GM19468 (cell line): ENCODE results near the gene KCNQ2.

ENCODE experiments used
- ATAC-seq: cut with Tn5 transposase; IDR thresholded peaks from one replicate; pipeline ENCODE4 v1.9.1; 2021; ENCODE audit warnings: mild to moderate bottlenecking, moderate library complexity, moderate number of reproducible peaks; ENCODE audit not compliant: unreplicated experiment; ENCODE audit errors: extremely low read depth

Gene KCNQ2

DNA sequence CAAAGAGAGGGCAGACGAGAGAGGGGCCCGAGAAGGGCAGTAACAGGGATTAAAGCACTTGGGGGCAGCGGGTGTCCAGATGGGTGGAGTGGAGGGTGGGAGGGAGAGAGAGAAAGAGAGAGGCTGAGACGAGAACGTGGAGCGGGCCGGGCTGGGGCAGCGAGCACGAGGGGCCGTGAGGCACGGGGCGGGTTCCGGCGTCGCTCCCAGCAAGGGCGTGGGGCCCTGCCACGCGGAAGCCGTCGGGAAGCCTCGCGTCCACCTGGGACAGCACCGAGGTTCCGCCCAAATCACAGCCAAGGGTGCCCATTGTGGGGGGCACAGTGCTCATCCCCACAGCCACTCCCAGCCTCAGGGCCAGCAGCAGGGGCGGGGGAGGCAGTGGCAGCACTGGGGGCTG lies 49.8 kb downstream of the KCNQ2 start:
- no peak for ATAC-seq

DNA sequence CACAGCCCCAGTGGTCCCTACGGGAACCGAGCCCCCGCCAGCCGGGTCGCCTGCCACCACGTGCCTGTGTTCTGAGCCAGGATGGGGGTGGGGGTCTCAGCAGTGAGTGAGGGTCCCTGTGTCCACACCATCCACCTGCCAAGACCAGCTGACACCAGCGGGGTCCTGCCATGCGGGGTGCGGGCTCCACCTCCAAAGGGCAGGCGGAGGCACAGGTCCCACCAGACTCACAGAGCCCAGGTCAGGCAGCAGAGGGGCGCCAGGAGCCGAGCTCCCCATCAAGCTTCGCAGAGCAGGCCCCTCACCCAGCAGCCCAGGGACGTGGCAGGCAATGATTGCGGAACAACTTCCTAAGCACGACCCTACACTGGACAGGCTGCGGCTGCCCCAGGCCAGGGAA lies 50.5 kb downstream of the KCNQ2 start:
- ATAC-seq = no peak

DNA sequence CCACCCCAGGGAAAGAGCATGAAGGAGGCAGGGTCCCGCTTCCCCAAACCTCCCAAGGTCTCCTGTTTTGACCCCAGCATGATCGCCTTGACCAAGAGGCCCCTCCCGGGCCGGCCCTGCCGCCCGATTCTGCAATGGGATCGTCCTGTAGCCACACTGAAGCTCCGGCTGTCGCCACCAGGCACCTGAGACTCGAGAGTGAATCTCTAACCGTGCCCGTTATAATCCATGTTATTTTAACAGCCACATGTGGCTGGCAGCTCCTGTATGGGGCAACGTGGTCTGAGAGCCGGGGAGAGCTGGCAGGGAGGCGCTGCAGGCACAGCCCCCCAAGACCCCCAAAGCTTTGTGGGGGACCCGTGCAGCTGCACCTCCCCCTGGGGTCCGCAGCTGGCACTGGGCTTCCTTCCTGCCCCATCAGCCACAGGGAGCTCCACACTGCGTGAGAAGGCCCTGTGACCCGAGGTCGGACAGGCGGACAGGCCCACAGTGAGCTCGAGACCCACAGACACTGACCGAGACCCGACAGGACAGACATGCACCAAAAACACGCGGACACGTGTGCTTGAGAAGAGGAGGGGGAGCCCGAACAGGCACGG lies 51.3 kb downstream of the KCNQ2 start:
- no peak for ATAC-seq

DNA sequence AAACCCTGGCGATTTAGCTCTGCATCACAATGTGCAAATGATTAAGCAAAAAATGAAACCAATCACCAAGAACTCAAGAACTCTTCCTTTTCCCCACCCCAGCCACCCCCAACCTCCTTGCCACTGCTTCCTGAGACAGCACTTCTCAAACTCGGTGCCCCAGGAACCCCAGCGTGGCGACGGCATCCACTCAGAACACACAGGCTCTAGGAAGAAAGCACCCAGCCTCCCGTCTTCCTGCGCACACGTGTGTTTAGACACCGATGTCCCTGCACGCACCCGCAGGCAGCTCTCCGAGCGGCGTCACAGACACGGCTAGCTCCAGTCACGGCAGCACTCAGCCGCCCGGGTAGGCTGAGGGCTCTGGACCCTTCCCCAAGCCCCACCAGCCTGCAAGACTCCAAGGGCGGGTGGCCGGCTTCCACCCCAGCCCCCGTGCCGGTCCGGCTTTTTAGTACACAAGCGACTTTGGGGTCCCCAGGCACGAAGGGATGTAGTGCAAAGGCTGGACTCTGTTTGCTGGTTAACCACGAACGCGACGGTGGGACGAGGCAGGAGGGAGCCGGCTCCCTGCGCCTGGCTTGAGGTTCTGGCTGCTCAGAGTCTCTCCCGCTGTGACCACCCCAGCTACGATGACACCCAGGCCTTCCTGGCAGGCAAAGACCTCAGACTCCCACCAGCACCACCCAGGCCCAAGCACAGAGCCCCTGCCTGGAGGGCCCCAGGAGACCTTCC lies 51.9 kb downstream of the KCNQ2 start:
- no peak for ATAC-seq

DNA sequence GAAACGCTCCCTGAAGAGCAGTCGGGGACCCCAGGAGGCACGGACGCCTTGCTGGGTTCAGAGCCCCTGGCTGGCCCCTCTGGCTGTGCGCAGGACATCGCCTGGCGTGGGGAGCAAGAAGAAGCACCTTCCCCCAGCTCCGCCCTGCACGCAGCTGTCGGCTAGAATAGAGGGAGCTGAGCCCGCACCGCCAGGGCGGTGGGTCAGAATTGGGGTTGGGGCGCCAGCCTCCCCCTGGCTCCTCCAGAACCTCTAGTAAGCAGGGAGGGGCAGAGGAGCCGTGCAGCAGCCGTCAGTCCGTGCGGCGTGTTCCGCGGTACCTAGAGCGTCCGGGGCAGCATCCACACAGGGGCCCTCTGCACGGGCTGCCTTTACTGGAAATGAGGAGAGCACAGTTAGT lies 53.2 kb downstream of the KCNQ2 start:
- ATAC-seq = no peak

DNA sequence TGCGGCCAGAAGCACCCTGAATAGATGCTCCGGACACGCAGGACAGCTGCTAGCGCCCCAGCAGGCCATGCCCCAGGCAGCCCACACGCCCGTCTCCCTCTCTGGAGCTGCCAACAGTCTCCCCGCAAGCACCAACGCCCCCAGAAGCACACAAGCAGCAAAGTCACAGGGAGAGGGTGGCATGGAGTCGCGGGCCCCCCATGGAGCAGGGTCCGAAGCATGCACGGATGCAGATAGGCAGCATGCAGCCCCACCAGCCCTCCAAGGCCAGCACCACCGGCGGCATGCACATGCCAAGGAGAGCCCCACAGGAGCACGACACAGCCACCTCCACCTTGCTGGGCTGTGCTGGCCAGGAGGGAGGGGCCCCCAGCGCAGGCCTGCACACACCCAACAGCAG lies 53.8 kb downstream of the KCNQ2 start:
- ATAC-seq = no peak

DNA sequence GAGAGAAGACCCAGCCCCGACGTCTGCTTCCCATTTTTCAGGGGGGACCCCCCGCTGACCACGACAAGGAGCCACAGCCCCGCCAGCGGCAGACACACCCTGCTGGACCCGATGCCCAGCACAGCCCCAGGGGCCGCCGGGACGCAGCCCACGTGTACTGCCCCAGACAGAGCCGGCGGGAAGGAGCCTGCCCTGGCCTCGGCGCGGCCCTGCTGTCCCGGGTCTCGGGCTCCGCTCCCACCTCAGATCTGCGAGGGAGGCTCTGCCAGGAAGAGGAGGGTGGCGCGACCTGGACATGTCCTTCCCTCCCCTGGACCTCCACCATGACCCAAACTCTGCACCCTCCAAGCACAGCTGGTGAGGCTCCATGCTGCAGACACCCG lies 54.7 kb downstream of the KCNQ2 start:
- ATAC-seq = no peak

DNA sequence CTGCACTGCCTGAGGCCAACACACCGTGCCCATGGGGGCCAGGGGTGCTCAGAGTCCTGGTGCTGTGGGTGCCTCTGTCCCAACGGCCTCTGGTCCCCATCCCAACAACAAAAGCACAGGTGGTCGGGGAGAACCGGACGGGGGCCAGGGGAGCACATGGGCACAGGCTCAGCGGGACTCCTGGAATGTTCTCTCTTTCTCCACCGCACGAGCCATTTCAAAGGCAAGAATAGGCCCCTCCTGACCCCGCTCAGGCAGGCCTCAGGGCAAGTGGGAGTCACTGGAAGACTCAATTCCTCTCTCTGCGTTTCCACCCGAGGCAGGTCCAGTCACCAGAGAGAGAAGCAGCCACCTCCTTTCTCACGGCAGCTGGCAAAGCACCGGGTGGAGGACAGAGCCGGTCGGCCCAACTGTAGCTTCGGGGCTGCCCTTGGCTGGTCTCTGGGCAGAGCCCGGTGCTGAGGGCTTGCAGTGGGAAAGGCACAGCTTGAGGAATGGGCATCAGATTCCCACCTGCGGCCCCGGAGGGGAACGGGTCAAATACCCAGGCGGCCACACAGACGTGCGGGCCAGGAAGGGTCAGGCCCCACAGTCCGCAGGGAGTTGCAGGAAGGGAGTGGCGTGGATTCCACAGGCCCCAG lies 55.2 kb downstream of the KCNQ2 start:
- ATAC-seq = no peak

DNA sequence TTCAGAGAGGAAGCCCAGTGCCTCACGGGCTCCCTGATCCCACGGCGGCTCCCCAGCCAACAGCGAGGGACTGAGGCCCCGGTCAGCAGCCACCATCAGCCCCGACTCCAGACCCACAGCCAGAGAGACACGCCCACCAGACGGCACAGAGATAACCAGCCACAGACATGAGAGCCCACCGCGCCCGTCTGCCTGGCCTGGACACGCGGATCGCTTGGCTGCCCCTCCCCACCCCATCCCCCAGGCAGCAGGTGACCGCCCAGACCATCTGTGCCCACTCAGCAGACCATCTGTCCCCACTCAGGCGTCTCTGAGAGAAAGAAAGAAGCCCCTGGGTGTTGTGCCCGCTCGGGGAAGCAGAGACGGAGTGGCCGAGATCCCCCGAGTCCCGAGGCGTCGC lies 55.8 kb downstream of the KCNQ2 start:
- no peak for ATAC-seq

DNA sequence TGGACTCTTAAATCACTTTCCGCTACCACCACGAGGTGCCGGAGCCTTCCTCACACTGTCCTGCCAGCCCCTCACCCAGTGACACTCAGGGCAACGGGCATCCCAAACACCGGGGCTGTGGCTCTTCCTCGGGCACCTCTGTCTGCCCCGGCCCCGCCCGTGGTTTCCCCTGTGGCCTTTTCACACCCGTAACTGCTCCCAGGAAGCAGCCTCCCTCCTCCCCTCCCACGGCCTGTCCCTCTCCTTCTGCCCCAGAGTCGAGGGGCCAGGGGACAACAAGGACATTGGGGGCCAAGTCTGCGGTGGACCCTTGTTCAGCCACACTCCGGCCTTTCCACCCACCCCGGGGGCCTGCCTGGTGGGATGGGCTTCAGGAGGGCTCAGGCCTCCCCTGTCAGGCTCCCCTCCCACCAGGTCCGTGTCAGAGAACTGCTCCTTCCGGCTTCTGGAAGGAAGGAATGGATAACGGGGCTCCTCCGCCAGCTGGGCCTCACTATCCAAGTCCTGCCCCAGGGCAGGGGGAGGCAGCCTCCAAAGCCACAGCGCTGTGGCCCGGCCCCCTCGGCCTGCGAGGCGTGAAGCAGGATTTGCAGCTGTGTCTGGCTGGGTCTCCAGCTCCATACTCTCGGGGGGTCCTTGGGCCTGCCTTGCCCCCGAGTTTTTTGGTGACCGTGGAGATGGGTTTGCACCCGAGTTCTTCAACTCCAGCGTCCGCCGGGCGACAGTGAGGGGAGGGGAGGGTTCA lies 56.6 kb downstream of the KCNQ2 start:
- no peak for ATAC-seq

DNA sequence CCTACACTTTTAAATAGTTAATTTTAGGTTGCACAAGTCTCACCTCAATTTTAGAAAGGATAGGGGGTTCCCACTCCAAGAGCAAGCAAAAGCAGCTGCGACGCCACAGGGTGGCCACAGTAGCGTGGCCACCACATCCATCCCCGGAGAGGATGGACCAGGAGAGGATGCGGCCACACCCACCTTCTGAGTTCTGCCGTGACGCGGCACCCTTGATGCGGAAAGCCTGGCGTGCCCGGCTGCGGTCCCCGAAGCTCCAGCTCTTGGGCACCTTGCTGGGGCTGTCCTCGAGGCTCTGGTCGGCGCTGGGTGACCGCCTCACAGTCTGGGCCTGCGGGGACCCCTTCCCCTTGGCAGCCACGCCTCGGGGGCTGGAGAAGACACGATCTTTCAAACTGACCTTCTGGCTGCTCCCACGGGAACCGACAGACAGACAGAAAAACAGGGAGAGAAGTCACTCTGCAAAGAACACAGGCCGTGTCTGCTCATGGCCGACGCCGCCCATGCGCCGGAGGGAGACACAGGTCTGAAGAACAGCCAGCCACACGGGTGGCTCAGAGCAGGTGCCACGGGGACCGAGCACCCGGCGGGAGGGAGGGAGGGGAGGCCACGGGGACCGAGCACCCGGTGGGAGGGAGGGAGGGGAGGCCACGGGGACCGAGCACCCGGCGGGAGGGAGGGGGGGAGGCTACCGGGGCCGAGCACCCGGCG lies 57.6 kb downstream of the KCNQ2 start:
- no peak for ATAC-seq

DNA sequence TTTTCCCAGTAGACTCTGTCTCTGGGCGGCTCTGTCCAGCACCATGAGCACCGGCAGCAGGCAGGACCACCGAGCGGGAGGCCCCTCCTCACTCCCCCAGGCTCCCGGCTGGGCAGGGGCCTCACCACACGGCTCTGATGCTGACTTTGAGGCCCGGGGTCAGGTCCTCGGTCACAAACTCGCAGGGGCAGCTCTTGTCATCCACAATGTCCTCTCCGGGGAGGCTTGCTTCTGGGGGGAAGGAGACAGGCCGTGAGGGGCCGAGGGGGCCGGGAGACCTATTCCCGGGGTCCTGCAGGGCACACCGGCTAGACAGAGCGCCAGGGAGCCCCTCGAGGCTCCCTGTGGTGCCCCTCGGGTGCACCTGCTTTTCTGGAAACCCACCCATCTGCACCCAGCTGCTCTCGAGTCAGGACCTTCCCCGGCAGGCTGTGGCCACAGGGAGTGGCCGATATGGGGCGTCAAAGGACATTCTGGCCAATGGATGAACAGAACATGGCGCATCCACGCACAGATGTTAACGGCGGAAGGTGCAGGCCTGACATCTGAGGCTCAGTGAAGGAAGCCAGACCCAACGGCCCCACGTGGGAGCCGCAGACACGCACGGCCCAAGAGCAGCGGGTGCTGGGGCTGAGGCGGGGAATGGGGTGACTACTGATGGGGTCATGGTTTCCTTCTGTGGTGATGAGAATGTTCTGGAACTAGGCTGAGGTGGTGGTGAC lies 58.3 kb downstream of the KCNQ2 start:
- no peak for ATAC-seq

DNA sequence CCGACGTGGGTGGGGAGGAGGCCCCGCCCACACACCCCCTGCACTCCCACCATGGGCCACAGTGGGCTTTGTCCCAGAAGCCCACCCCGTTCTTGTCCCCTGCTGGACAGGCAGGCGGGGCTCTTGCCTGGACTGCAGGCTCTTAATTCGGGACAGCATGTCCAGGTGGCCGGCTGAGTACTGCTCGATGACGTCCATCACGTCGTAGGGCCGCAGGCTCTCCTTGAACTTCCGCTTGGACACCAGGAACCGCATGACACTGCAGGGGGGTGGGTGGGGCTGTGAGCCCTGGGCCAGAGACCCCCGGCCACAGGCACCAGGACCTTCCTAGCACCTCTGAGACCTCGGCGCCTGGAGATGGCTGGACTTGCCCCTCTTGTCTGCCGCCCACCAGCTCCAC lies 59.1 kb downstream of the KCNQ2 start:
- no peak for ATAC-seq

DNA sequence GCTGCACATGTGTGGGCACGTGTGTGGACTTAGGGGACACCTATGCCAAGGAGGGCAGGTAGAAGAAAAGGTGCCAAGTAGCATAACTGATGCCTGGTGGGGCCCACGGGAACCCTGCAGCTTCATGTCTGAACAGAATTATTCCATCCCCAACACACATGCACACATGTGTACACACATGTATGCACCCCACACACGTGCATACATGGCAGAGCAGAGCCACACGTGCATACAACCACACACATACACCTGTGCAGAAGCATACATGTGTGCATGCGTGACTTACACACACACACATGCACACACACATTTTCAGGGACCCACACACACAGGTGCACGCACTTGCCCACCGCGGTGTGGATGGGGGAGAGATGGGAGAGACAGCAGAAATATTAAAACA lies 59.6 kb downstream of the KCNQ2 start:
- no peak for ATAC-seq

DNA sequence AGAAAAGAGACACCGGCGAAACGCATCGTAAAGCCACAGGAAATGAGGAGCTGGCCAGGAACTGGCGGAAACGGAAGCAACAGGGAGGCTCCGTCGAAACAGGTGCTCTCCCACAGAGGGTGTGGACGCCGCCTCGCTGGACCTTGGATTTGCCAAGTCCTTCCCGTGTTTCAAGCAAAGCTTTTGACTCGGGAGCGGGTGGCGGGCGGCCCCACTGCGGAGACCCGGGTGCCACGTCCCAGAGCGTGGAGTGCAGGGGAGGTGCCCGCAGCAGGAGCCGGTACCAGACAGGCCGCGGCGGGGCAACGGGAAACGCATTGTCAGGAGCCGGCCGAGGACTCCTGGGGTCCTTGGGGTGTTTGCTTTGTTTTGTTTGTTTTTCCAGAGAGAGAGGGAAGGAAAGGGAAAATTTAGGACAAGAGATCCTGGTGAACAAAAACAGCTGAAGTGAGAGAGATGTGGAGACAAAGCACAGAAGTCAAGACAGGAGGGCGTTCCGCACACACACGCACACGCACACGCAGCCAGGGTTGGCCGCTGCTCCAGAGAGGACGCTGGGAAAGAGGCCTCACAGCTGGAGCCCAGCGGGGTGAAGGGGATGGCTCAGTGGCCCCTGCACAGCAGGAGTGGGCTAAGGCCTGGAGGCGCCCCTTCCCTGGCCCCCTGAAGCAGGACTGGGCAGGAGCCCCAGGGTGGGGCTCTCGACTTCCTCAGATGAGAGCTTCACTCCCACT lies 60.4 kb downstream of the KCNQ2 start:
- no peak for ATAC-seq

DNA sequence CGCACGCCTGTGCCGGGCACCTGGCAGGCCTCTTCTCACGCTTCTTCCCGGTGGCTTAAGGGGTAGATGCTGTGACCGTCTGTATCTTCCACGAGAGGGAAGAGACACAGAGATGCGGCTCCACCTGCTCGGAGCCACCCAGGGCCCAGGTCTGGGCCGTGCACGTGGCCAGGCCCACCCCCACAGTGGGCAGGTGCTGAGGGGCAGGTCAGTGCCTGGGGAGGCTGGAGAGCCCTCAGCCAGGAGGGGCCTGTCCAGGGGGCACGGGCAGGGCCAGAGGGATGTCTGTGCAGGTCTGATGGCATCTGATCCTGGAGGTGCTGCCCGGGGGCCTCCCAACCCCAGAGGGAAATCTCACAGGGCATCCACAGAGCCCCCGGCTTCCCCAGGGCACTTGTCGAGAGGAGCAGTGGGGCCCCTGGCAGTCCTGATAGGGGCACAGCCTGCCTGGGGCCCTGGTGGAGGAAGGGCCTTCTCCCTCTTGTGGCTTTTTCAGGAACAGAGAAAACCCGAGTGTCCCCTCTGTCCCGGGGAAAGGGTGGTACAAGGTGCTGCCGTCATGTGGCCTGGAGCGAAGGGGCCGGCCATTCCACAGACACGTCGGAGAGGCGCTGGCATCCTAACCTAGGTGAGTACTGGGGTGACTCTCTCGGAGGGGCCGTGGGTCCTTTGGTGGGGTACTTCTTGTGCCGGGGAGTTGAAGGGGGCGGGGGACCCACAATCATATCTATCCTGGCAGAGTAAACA lies 61.1 kb downstream of the KCNQ2 start:
- ATAC-seq = no peak

DNA sequence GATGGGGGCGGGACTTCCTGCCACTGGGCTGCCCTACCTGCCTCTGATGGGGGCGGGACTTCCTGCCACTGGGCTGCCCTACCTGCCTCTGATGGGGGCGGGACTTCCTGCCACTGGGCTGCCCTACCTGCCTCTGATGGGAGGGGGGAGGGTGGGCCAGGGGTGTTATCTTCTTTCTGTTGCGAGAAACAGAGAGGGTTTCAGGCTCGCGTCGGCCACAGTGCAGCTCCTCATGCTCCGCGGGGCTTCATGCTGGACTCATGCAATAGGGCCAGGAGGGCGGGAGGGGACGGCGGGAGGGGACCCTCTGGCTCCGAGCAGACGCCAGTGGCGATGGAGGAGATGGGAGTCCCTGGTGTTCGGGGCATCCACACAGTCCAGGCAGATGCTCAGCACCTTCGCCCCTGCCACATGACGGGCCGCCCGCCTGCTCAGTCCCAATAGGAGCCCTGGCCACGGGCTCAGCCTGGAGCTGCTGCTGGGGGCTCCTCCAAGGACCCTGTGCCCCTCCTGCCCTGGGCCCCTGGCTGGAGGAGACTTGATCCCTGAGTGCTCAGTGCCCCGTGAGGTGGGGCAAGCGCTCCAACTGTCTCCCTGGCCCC lies 62.5 kb downstream of the KCNQ2 start:
- no peak for ATAC-seq
